GM19025 (cell line): ENCODE measurements around the gene NUP50.

ENCODE experiments used
- ATAC-seq: cut with Tn5 transposase; IDR thresholded peaks from one replicate; pipeline ENCODE4 v1.9.1; 2021; ENCODE audit warnings: mild to moderate bottlenecking, low read depth, moderate library complexity; ENCODE audit not compliant: unreplicated experiment

Gene NUP50

DNA sequence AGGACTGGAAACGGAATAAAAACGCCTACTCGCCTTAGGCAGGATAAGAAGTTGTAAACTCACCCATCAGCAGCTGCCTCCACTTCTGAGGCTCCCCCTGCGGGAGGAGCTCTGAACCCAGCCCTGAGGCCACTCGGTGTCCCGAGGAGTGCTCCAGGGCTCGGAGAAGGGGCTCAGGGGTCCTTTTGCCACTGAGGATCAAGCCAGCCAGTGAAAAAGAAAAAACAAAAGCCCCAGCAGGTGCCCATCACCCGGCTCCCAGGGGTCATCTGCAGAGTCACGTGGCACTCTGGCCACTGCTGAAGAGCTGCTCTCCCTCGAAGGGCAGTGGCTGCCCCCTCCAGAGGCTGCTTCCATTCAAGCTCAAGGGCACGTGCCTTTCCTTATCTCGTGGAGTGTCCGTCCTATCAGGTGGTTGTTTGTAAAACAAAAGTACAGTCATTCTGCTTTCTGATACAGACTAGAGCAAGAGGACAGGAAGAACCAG lies 29.0 kb downstream of the NUP50 start:
- no peak for ATAC-seq

GRCh38 chr22:45194686-45195085 lies 31.0 kb downstream of the NUP50 start:
- ATAC-seq: no peak

DNA sequence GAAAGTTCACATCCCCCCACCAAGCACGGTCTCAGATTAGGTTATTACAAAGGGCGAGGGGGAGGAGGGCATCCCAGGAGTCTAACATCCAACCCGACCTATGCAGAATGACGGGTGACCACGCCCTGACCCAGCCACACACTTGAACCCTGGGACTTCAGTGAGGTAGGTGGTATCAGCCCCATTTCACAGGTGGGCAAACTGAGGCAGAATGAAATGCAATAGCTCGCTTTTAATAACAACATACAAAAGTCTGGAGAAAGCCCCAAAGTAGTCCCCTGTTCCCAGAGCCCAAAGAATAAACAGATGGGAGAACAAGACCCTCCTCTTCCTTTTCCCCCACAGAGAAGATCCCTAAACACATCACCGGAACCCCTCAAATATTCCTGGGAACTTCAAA lies 31.9 kb downstream of the NUP50 start:
- no peak for ATAC-seq

GRCh38 chr22:45196308-45196707 lies 32.6 kb downstream of the NUP50 start:
- no peak for ATAC-seq

DNA sequence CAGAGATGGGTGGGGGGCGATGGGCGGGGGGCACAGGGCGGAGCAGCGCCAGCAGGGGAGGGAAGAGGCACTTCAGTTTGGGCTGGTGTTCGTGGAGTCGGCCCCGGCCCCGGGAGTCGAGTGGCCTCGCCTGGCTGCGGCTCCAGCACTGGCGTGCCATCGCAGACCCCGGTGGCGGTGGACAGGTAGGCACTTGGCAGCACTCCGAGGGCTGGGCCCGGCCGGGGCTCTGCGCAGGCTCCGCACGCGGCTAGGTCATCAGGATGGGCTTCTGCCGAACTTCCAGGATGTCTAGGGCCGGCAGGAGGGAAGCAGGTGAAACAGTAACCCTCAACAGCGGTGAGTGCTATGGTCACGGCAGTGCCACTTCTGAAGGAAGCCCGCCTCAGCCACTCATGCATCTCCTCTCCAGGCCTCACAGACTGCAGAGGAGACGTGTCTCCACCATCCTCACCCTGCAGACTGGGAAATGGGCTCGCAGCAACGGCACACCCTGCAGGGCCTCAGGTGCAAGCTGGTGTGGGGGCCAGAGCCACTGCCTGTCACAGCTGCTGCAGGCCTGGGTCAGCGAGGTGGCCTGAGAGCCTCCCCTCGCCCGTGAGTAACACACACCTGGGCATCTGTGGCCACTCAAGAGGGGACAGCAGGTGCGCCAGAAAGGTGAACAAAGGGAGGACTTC lies 33.3 kb downstream of the NUP50 start:
- ATAC-seq: no peak

- no peak for ATAC-seq
These were observed 34.1 kb downstream of the NUP50 start for GRCh38 chr22:45197606-45198462.

- no peak for ATAC-seq
These were observed 34.7 kb downstream of the NUP50 start for GRCh38 chr22:45198463-45198795.

DNA sequence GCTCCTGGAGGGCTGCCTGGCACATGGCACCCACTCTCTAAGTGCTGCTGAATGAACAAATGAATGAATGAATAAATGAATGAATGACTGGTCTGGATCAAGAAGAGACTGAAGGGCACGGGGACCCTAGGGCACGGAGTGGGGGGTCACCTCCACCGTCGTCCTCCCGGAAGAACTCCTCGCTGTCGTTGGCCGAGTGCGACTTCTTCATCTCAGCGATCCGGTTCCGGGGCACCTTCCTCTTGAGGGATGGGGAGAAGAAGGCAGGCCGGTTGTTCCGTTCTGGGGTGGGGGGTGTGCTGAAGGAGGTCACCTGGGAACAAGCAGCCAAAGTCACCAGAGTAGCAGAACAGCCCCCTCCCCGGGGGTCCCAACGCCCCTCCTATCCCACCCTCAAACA lies 36.0 kb downstream of the NUP50 start:
- ATAC-seq: no peak

GRCh38 chr22:45200230-45200629 lies 36.5 kb downstream of the NUP50 start:
- no peak for ATAC-seq

DNA sequence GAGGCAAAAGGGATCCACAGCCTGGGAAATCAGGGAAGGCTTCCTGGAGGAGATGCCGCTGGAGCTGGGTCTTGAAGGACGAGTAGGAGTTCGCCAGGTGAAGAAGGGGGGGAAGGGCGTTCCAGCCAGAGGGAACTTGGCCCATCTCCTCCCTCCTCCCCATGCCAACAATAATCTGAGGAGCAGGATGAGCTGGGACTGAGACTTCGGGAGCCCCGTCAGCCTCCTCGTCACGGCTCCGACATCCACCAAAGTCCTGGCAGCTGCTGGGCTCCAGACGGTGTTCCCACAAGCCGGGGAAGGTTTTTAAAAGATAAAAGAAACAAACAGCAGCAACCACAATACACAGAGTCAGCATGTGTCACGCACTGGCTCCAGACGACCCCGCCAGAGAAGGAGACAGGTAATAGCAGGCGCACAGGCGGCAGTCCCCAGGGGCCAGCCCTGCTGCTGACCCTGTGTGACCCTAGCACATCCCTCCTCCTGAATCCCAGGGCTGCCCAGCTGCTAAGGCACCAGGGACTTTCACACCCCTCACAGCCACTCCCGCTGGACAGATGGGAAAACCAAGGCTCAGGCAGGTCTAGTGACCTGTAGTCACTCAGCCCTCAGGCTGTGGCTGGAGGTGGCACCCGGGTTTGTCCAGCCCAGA lies 37.3 kb downstream of the NUP50 start:
- no peak for ATAC-seq

- no peak for ATAC-seq
These were observed 38.1 kb downstream of the NUP50 start for GRCh38 chr22:45201678-45202332.

GRCh38 chr22:45202333-45203149 lies 38.8 kb downstream of the NUP50 start:
- no peak for ATAC-seq

GRCh38 chr22:45203150-45203951 lies 39.6 kb downstream of the NUP50 start:
- no peak for ATAC-seq

- no peak for ATAC-seq
These were observed 40.5 kb downstream of the NUP50 start for GRCh38 chr22:45204241-45204640.

DNA sequence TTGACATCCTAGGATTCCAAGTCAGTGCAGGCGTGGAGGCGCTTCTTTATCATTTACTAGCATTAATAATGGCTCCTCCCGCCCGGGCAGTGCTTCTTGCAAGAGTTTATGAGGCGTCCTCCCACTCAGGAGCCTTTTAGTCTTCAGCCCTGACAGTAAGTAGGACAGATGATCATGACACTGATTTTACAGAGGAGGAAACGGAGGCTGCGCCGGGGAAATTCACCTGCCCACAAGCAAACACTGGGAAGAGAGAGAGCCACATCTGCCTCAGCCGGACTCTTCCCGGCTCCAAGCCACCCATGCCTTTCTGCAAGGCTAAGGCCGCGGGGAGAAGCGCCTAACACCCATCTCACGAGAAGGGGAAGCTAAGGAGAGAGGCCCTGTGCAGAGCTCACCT lies 41.1 kb downstream of the NUP50 start:
- ATAC-seq: no peak

DNA sequence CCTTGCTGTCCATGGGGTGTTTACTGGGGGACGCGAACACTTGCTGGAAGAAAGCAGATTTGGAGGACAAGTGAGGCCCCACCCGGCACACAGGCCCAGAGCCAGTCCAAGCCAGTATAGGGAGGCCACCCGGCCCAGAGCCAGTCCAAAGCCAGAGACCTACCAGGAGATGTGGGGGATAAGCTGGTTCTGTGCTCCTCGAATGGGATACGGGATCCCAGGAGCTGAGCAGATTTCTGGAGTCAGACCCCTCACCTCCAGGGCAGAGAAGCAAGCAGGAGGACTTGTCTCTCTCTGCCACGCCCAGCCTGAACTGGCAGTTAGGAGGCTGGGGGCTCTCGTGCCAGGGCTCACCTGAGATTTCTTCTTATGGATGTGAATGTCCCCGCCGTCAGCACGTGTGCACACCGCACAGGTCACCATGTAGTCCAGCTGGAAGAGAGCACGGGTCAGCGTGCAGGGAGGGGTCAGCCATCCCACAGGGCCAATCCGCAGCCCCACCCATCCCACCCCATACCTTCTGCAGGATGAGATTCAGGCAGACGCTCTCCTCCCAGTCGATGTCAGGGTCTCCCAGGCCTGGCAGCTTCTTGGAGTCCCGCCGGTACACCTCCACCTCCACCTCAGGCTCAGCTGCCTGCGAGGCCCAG lies 41.7 kb downstream of the NUP50 start:
- no peak for ATAC-seq

DNA sequence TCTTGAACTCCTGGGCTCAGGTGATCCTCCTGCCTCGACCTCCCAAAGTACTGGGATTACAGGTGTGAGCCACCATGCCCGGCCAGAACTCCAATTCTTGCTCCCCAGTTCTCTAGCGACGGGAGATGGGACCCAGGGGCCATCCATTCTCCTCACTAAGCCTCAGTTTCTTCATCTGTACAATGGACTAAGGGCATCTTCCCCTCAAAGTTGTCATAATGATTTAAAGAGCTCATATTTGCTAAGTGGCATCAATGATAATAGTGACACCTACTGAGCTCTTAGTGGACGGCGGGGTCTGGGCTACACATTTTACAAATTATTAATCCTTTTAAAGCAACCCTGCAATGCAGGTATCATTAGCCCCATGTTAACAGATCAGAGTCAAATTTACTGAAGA lies 42.5 kb downstream of the NUP50 start:
- no peak for ATAC-seq

DNA sequence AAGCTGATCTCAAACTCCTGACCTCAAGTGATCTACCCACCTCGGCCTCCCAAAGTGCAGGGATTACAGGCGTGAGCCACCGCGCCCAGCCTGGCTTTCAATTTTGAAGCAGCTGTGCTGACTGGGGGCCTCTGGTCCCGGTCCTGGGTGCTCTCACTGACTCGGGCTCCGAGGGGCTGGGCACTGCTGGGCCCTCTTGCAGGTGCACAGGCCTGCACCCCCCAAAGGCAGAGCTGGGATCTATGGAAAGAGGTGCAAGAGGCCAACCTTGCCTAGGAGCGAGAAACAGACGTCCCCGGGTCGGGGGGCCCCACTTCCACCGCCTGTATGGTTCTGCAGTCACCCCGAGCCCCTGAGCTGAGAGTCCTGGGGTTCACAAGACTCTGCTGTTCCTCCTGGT lies 43.8 kb downstream of the NUP50 start:
- no peak for ATAC-seq
